GM21390 (cell line): ENCODE measurements around the gene PTPRA.

Experiments used
- ATAC-seq: cut with Tn5 transposase; IDR thresholded peaks from one replicate; pipeline ENCODE4 v1.9.1; 2021; ENCODE audit not compliant: unreplicated experiment

PTPRA gene

DNA sequence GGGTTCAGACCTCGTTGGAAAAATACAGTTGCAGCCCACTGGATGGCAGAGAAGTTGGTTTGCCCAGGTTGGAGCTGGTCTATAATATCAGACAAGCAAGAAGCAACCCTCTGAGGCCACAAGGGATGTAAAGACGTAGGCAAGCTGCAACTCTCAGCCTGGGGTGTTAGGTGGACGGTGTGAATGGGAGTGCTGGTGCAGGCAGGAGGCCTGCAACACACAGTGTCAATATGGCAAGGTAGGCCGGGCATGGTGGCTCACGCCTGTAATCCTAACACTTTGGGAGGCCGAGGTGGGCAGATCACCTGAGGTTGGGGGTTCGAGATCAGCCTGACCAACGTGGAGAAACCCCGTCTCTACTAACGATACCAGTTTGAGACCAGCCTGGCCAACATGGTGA is 22.2 kb upstream of the PTPRA start:
- ATAC-seq: no peak

DNA sequence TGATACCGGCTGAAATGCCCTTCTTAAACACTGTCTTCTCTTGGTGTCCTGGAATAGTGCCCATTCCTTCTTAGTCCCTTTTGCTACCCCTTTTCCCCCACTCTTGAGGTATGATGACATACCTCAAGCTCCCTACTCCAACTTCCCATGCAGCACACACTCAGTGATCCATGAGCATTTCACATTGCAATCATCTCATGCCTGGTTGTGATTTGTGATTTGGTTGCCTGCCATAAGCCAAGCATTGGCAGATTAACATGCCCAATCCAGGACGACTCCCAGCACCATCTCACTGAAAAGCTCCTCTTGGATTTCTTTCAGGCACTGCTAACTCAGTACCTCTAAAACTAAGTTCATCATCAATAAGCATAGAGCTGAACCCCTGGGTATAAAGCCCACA is 14.7 kb upstream of the PTPRA start:
- no peak for ATAC-seq

DNA sequence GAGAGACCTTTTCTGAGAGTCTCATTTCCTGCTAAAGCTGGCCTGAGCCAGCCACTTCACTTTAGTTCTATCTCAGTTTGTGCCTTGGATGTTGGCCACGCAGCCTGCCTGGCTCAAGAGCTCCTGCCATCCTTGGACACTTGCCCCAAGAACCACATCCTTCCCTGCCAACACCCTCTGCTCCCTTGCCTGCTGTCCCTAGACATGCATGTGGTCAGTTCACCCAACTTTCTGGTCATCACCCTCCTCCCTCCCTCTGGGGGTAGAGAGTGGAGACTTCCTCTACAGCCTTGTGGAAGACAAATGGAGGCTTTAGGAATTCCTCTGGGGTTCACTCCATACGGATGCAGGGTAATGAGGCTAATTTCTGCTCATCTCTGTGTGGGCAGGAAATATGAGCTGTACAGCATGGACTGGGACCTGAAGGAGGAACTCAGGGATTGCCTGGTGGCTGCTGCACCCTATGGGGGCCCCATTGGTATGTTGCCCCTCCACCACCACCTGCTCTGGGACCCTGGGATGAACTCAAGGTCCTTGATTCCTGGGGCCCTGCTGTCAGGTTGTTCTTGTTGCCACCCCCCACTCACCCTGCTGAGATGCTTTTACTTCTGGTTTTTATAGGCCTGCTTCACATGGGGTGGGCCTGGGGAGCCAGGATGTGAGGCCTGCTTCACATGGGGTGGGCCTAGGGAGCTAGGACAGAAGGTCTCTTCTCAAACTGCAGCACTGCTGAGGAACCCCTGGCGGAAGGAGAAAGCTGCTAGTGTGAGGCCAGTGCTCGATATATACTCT is 13.8 kb upstream of the PTPRA start:
- no peak for ATAC-seq

DNA sequence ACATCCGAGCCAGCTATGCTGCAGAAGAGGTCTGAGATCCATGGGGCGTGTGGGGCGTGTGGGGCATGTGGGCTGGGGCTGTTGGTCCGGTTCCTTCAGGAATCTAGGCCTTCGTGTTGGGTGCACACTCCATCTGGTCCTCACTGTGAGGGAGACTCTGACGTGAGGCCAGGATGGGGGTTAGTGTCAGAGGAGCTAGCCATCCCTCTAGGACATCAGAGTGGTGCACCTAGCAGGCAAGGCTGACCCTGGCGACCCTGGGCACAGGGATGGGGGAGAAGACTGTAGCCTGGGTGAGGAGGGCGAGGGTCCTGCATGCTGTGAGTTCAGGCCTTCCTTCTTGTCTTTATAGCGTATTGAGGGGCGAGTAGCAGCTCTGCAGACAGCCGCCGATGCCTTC is 8.7 kb upstream of the PTPRA start:
- no peak for ATAC-seq

DNA sequence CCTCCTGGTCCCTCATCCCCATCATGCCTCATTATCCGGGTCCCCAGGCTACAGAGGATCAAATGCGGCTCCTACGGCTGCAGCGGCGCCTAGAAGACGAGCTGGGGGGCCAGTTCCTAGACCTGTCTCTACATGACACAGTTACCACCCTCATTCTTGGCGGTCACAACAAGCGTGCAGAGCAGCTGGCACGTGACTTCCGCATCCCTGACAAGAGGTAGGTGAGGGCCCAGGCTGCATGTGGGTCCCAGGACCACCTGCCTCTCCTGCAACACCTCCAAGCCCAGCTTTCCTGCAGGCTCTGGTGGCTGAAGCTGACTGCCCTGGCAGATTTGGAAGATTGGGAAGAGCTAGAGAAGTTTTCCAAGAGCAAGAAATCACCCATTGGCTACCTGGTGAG is 8.2 kb upstream of the PTPRA start:
- ATAC-seq: no peak

DNA sequence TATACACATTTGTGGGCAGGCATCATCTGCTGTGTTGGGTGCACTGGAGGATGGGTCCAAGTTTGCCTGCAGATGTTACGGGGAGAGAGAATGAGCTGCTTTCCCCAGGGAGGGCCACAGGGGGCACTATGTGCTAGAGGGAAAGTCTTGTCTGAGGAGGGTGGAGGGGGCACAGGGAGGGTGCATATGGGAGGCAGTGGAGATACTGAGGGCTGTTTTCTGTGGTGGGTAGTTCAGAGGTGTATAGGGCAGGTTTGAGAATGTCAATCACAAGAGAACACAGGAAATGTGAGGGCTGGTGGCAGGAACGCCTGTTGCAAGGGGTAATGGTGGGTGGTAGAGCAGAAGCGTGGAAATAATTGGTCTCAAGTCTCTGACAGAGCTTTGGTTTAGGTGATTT is 7.7 kb upstream of the PTPRA start:
- ATAC-seq: no peak

DNA sequence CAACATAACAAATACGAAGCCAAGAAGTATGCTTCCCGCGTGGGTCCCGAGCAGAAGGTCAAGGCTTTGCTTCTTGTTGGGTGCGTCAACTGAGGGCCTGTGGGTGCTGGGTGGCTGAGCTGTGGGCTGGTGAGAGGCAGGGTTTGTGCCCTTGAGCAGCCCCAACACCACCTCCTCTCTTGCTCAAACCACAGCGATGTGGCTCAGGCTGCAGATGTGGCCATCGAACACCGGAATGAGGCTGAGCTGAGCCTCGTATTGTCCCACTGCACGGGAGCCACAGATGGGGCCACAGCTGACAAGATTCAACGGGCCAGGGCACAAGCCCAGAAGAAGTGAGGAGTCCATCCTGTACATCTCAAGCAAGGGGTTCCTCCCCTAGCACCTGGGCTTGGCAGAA is 7.0 kb upstream of the PTPRA start:
- ATAC-seq: no peak

DNA sequence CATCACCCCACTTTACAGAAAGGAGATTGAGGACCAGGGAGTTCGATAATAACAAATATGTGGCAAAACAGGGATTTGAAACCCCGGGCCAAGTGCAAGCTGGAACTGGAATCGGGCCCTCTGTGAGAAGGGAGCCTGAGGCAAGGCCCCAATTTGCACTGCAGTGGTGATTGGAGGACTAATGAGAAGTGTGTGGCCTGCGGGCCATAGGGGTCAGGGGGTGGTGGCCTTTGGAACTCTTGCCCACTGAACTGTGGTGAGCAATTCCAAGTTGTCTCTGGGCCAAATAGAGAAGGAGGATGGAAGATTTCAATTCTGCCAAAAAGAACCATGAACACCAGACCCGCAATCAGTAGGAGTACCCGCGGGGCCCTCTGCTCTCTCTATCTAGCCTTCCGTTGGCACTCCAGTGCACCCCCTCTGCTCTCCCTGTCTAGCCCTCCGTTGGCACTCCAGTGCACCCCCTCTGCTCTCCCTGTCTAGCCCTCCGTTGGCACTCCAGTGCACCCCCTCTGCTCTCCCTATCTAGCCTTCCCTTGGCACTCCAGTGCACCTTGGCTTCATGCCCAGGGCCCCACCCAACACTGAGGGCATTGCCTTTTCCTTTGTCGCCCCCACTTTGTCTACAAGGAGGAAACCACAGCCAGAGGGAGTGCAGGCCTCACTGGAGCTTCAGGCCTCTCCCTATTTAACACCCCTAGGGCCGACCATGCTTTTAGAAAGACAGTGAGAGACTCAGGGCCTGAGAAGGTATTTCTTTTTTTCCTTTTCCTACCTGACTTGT is 6.0 kb upstream of the PTPRA start:
- ATAC-seq: no peak

DNA sequence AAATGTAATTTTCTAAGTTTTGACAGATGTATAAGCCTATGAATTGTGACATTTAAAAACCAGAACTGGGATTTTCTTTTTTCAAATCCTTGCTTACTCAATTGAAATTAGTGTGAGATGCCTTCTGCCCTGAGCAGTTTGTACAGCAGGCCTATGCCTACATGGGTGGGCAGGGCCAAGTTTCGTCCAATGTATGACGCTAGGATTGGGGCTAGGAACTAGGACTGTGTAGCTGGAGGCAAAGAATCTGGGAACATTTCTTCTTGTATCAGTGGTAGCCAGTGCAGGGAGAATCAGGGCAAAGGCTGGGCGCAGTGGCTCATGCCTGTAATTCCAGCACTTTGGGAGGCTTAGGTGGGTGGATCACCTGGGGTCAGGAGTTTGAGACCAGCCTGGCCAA is 3.9 kb upstream of the PTPRA start:
- ATAC-seq: no peak

DNA sequence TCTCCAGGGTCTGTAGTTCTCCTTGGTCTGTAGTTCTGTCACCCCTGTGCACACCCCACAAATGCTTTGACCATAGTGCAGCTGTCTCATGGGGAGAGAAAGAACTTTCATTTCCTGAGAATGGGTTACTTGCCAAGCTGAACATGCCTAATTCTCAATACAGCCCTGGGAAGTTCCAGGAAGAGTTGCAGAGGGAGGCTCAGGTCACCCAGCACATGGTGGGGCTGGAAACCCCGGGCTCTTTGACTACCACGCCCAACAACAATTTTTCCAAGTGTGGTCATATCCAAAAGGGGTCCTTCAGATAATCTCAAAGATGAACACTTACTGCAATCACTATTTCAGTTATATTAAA is 2.2 kb upstream of the PTPRA start:
- ATAC-seq: no peak

DNA sequence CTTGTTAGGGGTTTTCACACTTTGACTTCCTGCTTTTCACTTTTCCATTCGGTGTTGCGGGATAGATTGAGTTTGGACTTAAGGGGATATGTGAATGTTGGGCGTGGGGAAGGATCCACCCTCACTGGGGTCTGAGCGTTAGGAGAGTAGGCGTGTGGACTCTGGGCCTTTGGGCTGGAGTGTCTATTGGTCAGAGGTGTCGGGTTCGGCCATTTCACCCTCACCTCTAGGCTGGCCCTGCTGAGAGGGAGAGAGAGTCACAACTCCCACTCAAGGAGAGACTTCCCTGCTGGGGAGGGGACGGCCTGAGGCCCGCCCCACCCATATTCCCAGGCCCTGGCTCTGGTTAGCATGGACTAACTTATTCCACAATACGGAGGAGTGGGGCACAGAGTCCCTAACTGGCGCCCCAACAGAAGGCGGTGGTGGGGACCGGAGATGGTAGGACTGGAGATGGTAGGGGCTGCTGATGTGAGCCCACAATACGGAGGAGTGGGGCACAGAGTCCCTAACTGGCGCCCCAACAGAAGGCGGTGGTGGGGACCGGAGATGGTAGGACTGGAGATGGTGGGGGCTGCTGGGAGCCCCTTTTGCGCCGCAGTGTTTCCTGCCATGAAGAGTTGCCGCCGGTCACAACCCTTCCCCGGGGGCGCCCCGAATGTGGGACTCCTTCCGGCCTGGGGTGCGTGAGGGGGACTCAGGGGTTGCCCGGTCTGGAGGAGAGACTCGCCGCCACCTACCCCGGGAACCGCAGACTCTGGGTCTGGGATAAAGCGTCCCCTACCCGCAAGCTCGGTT is 1.4 kb upstream of the PTPRA start:
- no peak for ATAC-seq

DNA sequence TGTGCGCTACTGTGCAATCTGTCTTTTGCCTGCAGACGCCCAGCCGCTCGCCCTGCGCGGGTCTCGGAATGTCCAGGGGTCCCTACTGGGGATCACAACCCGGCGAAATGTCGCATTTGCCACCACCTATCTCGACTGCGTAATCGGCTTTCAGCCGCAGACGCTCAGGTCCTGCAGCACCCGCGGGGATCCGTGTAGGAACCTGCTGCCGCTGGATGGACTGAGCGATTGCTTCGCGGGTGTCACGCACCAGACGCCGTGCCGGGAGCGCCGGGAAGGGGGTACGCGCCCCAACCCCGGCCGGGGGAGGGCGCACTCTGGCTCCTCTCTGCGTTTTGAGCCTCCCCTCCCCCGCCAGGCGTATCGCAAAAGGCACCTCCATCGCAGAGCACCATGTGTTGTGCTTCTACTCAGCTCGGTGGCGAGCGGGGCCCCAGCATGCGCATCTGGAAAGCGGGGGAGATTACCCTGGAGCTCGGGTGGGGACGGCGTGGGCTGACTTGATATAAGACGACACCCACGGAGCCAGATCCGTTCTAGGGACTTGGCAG is 747 bp upstream of the PTPRA start:
- ATAC-seq: peak; percentile 28

DNA sequence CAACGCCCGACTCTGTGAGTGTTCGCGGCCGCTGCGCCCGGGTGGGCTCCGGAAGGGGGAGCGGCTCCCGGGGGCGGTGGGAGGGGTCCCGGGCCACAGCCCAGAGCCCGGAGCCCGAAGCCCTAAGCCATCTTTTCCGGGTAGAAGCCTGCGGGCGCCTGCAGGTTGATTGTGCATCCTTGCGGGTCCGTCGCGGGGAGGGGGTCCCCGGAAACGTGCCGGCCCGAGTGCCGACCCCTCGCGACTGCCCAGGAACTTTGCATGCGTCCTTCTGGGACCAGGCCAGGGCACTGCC is 413 bp downstream of the PTPRA start:
- peak; percentile 38 for ATAC-seq

DNA sequence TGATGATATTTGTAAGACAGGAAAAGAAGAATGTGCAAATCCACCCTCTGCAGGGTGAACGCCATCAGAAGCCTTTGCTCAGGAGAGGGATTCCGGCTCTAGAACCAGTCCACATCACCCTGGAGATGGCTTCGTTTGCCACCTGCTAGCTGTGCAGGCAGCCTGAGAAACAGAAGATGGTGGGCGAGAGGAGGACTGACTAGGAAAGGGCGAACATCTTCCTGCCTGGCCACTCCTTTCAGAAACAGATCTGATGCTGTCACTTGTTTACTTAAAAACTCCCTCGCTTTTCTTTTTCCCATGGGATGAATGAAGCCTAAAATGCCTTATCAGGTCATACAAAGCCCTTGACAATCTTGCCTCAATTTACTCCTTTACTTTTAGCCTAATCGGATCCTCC is 1.2 kb downstream of the PTPRA start:
- no peak for ATAC-seq

DNA sequence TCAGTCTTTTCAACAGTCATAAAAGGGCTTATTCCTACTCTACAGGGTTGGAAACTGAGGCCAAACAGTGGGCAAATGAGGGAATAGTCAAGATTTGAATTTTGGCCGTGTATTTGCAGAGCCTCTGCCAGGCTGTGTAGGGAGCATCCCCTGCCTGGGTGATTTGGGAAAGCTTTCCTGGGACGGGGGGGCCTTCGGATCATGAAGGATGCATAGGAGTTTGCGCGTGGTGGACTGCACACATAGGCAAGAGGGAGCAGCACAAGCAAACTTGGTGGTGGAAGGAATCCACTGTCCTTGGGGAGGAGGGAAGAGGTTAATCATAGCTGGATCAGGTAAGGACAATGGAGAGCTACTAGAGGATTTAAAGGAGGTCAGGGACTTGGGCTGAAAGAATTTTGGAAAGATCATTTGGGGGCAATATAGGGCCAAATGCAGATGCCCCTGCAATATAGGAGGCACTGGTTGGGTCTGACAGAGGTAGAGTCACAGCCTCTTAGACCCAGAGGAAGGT is 2.5 kb downstream of the PTPRA start:
- no peak for ATAC-seq

DNA sequence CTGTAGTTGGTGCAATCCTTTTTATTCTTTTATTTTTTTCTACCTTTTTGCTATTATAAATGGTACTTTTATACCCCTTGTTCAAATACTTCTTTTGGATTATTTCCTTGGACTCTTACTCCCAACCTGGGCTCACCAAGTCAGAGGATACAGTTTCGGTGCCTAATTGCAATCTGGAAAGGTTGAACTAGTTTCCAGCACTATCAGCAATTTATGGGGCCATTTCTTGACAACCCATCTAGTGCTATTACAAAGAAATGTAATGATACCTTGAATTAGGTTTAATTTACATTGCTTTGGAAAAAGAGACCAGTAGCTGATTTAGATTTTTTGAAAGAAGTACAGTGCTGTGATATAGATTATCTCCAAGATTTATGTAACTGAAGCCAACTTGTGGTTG is 5.2 kb downstream of the PTPRA start:
- no peak for ATAC-seq

DNA sequence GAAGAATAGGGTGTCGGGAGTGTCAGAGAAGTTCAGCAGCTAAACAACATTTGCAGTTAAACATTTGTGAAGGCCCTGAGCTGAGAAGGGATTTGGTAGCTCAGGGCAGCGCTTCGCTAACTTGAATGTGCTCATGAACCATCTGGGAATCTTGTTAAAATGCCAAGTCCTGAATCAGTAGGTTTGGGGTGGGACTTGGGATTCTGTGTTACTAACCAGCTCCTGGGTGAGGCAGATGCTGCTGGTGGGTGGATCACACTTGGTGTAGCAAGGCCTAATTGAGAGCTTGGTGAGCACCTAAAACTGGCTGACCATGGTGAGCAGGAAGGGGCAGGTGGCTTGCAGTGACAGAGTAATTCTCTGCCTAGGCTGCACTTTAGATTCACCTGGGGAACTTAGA is 5.9 kb downstream of the PTPRA start:
- ATAC-seq: no peak

DNA sequence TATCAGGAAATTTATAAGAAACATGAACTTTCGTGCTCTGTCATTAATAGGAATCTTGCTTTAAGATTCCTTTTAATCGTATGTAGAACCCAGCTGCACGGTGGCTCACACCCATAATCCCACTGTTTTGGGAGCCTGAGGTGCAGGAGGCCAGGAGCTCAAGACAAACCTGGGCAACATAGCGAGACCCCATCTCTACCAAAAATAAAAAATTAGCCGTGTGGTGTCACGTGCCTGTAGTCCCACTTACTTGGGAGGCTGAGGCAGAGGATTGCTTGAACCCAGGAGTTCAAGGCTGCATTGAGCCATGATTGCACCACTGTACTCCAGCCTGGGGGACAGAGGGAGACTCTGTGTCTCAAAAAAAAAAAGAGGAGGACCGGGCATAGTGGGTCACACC is 7.4 kb downstream of the PTPRA start:
- no peak for ATAC-seq

DNA sequence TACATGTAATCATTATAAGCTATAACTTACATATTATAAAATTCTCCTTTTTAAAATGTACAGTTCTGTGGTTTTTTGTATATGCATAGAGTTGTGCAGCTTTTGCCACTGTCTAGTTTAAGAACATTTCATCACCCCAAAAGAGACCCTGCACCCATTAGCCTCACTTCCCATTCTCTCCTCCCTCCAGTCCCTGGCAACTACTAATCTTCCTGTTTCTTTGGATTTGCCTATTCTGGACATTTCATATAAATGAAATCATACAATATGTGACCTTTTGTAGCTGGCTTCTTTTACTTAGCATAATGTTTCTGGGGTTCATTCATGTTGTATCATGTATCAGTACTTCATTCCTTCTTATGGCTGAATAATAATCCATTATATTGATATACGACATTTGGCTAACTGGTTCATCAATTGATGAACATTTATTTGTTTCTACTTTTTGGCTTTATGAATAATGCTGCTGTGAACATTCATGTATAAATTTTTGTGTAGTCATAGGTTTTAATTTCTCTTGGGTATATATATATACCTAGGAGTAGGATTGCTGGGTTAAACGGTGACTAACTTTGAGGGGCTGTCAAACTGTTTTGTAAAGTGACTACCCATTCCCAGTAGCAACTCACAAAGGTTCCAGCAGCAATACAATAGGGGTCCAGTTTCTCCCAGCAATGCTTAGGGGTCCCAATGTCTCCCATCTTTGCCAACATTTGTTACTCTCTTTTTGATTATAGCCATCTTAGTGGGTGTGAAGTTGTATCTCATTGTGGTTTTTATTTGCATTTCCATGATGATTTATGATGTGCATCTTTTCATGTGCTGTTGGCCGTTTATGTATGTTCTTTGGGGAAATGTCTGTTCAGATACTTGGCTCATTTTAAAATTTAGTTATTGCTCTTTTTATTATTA is 10.7 kb downstream of the PTPRA start:
- no peak for ATAC-seq

DNA sequence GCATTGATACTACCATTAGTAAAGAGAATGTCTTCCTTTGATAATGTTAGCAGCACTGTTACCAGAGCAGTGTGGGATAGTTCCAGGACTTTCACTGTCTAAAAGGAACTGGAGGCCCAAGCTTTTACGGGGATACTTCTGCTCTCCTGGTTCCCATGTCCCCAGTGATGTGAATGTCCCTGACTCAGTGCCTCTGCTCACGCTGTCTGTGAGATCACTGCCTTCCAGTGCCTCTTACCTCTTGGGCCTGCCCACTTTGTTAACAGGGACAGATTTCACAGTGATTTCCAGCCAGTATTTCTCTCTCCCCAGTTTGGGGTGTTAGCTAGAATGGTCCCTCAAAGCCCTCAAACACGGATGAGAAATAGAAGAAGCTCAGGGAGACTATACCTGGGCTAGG is 14.4 kb downstream of the PTPRA start:
- ATAC-seq: no peak
